ENCODE results near the gene PRSS16.
A peak's percentile ranks its signal among the peaks of the same experiment; 100 is the strongest.

The PRSS16 gene

GRCh38 chr6:27293436-27294098 lies 46.1 kb downstream of the PRSS16 start:
- H3K4me3 ChIP-seq (ENCODE audit: control insufficient read depth, low read depth, low read length), result peak overlapping the region; percentile 29
- no peak for TF ChIP-seq CTCF (conservative IDR thresholded peaks at IDR 0.05; ENCODE audit: control insufficient read depth, insufficient read depth, low read depth, low read length)
- peak; percentile 75 for DNase-seq (ENCODE audit: low read depth)

GRCh38 chr6:27294409-27294808 lies 46.9 kb downstream of the PRSS16 start:
- TF ChIP-seq CTCF (conservative IDR thresholded peaks at IDR 0.05; ENCODE audit: control insufficient read depth, insufficient read depth, low read depth, low read length), result no peak
- DNase-seq (ENCODE audit: low read depth), result no peak
- H3K4me3 ChIP-seq (ENCODE audit: control insufficient read depth, low read depth, low read length), result no peak overlapping the region

- TF ChIP-seq CTCF (conservative IDR thresholded peaks at IDR 0.05; ENCODE audit: control insufficient read depth, insufficient read depth, low read depth, low read length), result no peak
- H3K4me3 ChIP-seq (ENCODE audit: control insufficient read depth, low read depth, low read length), result peak overlapping the region; percentile 73
- peak; percentile 88 for DNase-seq (ENCODE audit: low read depth)
Observed at GRCh38 chr6:27295301-27296079, 48.0 kb downstream of the PRSS16 start.

- H3K4me3 ChIP-seq (ENCODE audit: control insufficient read depth, low read depth, low read length), result peak overlapping the region; percentile 73
- peak; percentile 47 for DNase-seq (ENCODE audit: low read depth)
- TF ChIP-seq CTCF (conservative IDR thresholded peaks at IDR 0.05; ENCODE audit: control insufficient read depth, insufficient read depth, low read depth, low read length), result no peak
Observed at GRCh38 chr6:27296106-27296783, 48.7 kb downstream of the PRSS16 start.

GRCh38 chr6:27297484-27297856 lies 50.0 kb downstream of the PRSS16 start:
- no peak for DNase-seq (ENCODE audit: low read depth)
- peak overlapping the region; percentile 73 for H3K4me3 ChIP-seq (ENCODE audit: control insufficient read depth, low read depth, low read length)

More at GRCh38 chr6:27297484-27297856, 50.0 kb downstream of the PRSS16 start:
- TF ChIP-seq CTCF (conservative IDR thresholded peaks at IDR 0.05; ENCODE audit: control insufficient read depth, insufficient read depth, low read depth, low read length), result no peak
